GM18505 (cell line): ENCODE measurements around the gene INPPL1.
"Not testable (repeated sequence)": the region's sequence is repeated elsewhere in the genome, so short reads cannot be mapped to it uniquely, and the experiment has no call there.

ENCODE experiments used
- ATAC-seq: cut with Tn5 transposase; IDR thresholded peaks from one replicate; pipeline ENCODE4 v1.9.1; 2021; ENCODE audit not compliant: unreplicated experiment
- POLR2A ChIP-seq: IDR thresholded peaks from 4 replicates; pipeline ENCODE4 v1.6.1; 2011; ENCODE audit warnings: borderline replicate concordance; ENCODE audit not compliant: insufficient read depth, insufficient read length; ENCODE audit errors: extremely low read depth

The INPPL1 gene, protein sequence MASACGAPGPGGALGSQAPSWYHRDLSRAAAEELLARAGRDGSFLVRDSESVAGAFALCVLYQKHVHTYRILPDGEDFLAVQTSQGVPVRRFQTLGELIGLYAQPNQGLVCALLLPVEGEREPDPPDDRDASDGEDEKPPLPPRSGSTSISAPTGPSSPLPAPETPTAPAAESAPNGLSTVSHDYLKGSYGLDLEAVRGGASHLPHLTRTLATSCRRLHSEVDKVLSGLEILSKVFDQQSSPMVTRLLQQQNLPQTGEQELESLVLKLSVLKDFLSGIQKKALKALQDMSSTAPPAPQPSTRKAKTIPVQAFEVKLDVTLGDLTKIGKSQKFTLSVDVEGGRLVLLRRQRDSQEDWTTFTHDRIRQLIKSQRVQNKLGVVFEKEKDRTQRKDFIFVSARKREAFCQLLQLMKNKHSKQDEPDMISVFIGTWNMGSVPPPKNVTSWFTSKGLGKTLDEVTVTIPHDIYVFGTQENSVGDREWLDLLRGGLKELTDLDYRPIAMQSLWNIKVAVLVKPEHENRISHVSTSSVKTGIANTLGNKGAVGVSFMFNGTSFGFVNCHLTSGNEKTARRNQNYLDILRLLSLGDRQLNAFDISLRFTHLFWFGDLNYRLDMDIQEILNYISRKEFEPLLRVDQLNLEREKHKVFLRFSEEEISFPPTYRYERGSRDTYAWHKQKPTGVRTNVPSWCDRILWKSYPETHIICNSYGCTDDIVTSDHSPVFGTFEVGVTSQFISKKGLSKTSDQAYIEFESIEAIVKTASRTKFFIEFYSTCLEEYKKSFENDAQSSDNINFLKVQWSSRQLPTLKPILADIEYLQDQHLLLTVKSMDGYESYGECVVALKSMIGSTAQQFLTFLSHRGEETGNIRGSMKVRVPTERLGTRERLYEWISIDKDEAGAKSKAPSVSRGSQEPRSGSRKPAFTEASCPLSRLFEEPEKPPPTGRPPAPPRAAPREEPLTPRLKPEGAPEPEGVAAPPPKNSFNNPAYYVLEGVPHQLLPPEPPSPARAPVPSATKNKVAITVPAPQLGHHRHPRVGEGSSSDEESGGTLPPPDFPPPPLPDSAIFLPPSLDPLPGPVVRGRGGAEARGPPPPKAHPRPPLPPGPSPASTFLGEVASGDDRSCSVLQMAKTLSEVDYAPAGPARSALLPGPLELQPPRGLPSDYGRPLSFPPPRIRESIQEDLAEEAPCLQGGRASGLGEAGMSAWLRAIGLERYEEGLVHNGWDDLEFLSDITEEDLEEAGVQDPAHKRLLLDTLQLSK

DNA sequence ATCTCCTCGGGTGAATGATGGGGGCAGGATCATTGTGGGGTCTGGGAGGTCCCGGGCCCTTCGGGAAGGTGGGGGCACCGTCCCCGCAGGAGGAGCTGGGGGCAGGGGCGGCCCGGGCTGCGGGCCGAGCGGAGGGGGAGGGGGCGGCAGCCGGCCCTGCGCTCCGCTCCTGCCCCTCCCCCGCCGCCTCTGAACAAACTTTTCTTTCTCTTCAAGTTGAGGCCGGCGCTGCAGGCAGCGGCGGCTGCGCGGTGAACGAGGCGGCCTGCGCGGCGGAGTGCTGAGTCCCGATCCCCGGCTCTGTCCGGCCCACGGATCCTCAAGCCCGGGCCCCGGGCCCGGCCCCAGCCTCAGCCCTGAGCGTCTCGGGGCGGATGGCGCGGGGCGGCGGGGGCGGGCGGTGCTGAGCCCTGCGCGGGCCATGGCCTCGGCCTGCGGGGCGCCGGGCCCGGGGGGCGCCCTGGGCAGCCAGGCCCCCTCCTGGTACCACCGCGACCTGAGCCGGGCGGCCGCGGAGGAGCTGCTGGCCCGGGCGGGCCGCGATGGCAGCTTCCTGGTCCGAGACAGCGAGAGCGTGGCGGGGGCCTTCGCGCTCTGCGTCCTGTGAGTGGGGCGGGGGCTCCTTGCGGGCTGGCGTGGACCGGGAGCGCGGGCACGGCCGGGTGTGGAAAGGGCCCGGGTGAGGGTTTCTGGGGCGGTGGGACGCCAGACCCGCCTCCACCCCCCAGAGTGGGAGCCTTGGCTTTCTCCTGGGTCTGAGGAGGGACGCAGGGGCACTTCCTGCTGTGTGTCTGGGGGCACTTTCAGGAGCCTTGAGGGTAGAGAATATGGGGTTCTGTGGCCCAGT, at the start of gene INPPL1:
Gene INPPL1, plus strand, starts transcription at position 204 of the 847 bp plus-strand sequence. Its CDS starts 218 bp downstream, at position 422.
- peak; percentile 12 for TF ChIP-seq POLR2A
- no peak for ATAC-seq

DNA sequence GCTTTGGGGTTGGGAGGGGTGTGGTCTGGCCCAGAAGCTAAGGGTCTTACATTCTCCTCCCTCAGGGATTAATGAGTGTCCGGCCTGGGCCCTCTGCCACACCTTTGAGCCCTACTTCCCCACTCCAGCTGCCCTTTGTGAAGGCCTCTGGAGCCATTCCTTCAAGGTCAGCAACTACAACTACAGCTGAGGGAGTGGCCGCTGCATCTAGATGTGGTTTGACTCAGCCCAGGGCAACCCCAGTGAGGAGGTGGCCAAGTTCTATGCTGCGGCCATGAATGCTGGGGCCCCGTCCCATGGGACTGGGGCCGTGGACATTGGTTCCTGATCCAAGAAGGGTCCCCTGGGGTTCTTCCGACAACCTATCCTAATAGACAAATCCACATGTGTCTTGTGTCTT, 46.9 kb upstream of the INPPL1 start:
- TF ChIP-seq POLR2A = no peak
- no peak for ATAC-seq

DNA sequence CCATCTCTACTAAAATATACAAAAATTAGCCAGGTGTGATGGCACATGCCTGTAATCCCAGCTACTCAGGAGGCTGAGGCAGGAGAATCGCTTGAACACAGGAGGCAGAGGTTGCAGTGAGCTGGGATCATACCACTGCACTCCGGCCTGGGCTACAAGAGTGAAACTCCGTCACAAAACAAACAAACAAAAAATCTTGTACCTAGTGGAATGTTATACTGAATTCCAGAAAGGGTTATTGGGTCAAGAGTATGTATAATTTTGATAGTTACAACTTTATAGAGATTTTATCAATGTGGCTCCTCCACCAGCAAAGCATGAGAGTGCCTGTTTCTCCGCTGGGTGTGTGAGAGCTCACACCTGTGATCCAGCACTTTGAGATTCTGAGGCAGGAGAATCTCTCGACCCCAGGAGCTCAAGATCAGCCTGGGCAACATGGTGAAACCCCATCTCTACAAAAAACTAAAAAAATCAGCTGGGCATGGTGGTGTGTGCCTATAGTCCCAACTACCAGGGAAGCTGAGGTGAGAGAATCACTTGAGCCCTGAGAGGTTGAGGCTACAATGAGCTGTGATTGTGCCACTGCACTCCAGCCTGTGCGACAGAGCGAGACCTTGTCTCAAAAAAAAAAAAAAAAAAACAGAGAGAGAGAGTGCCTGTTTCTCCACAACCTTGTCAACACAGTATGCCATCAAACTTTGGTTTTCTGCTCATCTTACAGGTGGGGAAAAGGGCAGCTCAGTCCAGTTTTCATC, 45.3 kb upstream of the INPPL1 start:
- ATAC-seq = no peak
- TF ChIP-seq POLR2A = no peak

DNA sequence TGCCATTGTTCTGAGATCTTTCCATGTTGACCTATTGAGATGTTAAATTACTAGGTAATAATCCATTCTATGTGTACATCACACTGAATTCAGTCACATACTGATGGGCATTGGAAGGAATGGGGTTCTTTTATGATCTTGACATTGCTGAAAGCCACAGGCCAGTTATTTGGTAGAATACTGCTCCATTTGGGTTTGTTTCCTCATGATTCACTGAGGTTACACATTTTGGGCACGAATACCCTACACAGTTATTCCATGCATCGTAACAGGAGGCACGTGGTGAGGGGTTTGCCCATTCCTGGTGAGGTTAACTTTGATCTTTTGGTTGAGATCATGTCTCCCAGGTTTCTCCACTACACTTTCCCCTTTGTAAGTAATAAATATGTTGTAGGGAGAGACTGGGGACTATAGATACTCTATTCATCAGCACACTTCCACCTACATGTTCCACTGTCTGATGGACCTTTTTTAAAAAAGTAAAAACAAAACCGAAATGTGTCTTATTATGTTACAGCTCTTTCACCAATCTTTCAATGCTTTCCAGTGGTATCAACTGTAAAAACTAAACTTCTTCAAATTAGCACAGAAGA, 44.7 kb upstream of the INPPL1 start:
- no peak for TF ChIP-seq POLR2A
- ATAC-seq = no peak

DNA sequence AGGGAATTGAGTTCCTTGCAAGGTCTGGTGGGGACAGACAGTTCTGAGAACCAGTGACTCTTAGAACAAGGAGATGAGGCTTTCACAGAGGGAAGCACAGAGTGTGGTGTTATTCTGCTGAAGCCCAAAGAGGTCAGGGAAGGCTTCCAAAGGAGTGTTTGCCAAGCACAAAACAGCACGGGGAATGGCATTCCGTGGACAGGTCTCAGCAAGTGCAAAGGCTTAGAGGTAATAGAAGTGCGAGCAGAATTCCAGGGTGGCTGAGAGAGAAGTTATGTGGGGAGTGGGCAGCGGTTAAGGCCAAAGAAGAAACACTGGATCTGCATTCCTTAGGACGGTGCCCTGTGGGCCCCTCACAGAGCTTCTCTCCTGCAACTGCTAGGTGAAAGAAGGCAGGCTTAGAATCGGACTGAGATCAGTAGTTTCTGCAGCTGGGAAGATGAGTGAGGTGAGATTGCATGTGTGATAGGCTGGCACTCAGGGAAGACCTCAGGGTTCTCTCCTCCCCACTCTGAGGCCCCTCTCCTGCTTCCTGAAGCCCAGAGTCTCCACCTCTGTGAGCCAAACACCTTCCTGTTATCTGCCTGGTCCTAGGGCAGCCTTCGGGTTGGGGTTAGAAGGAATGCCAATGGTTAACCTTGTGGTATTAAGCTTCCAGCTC, 43.5 kb upstream of the INPPL1 start:
- ATAC-seq = not testable (repeated sequence)

DNA sequence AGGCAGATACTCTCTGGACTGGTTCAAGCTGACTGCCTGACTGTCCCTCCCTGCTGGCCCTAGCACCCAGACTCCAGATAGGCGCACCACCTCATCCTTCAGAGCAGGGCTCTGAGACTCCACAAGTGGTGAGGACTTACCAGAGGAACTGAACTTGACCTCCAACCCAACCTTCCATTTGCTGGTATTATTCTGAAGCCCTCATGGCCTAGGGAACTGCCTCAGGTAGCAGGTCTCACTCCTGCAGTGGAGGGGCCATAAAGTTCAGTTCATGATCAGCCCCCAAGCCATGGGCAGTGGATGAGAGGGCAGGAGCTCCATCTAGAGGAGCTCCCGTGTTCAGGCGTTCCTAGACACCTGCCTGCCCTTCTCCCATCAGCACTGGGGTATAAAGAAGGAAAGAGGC, 43.0 kb upstream of the INPPL1 start:
- not testable (repeated sequence) for ATAC-seq

DNA sequence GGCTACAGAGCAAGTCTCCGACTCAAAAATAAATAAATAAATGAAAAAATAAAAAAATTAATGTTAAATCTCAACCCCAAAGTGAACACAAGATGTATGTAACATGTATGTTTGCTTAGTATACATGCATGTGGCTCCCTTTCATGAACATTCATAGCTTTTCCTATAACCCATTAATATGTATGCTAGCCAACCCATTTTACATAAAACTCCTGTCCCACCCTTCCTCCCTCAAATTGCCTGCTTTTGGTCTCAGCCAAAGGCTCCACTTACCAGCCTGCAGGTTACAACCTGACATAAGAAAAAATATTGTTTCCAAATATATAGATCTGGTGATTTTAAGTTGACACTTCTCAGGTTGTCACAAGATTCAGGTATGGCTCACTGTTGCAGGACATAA, 36.3 kb upstream of the INPPL1 start:
- no peak for ATAC-seq
- no peak for TF ChIP-seq POLR2A

DNA sequence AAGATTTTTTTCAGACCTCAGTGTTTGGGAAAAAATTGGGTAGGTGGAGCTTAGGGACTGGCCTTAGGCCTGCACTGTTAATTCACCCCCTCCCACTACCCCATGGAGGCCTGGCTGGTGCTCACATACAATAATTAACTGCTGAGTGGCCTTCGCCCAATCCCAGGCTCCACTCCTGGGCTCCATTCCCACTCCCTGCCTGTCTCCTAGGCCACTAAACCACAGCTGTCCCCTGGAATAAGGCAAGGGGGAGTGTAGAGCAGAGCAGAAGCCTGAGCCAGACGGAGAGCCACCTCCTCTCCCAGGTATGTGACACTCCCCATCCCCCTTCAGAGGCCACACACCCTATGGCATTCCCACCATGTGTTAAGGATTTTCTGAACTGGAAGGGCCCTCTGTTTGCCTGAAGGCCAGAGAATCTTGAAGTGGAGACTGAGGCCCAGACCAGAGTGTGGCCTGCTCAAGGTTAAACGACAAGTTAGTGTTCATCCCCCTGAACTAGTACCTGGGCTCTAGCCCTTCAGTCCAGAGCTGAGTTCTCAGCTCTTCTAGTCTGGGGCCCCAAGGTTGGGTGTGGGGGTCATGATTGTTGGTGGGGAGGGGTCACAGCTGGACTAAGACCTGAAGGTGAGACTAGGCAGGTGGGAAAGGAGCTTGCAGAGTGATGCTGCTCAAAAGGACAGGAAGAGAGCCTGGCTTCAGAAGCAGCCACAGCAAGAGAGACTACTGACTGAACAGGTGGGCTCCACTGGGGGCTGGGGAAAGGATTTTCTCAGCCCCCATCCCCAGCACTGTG, 34.9 kb upstream of the INPPL1 start:
- no peak for ATAC-seq
- TF ChIP-seq POLR2A = no peak

DNA sequence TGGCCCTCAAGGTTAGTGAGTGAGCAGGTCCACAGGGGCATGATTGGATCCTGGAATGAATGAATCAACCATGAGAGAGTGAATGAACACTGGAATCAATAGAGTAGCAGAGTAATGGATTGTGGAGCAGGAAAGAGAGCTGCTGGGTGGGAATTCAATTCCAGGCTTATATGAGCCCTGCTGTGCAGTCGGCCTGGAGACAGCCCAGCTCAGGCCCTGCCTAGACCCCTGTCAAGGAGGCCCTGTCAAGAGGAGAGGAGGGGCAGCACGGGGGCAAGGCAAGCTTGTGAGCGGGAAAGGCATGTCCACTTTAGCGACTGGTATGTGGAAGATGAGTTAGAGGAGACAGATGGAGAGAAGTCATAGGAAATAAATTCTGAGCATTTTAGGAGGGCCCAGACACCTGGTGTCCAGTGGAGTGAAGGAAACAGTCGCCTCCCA, 33.9 kb upstream of the INPPL1 start:
- no peak for TF ChIP-seq POLR2A
- ATAC-seq = no peak

DNA sequence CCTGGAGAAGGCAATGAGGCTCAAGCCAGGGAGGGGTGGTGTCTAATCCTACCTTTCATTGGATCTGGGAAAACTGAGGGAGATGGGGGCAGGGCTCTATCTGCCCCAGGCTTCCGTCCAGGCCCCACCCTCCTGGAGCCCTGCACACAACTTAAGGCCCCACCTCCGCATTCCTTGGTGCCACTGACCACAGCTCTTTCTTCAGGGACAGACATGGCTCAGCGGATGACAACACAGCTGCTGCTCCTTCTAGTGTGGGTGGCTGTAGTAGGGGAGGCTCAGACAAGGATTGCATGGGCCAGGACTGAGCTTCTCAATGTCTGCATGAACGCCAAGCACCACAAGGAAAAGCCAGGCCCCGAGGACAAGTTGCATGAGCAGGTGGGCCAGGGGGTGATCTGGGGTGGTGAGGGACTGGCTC, 32.6 kb upstream of the INPPL1 start, which contains the start of gene FOLR1:
Gene FOLR1, plus strand, starts transcription at position 180 of the 421 bp plus-strand sequence. Its CDS starts 34 bp downstream, at position 214.
- ATAC-seq = no peak
- TF ChIP-seq POLR2A = no peak
